Measurements from ENCODE around the gene UBA1. TPM values are rescaled to one million over a fixed set of nuclear protein-coding genes. Genes with fewer than 3 reads are reported as not detected.

The UBA1 gene
- 100 to 1,000 TPM; 126 to 238 (median 153) TPM for total RNA-seq

GRCh38 chrX:47193475-47194193 lies at the start of gene UBA1:
UBA1 (plus strand) TSS chrX:47193829; CDS start chrX:47198803, 4,974 bp downstream.
- Histone ChIP-seq H3K36me3 (peaks cover 4 to 8% (median 4%) of the 10 kb centered on the region in 3 donors), H3K9me3 (no peaks in the 10 kb centered on the region), H3K4me3 (peak within 1 kb of the TSS; percentile 71 to 91 (median 86)), H3K27ac (peak within 1 kb of the TSS; percentile 97 to 99 (median 98)), H3K27me3 (no peaks in the 10 kb centered on the region), H3K4me1 (peaks cover 27 to 73% (median 38%) of the 10 kb centered on the region in 3 donors)
- WGBS, 2 donors, result 0 to 3% methylated on average over 8 to 11 of the region's 50 CpGs
- TF ChIP-seq CTCF (IDR thresholded peaks at IDR 0.05) (peak; percentile 81 to 99 (median 90)), POLR2A (IDR thresholded peaks at IDR 0.05) (peak in 2 of 4 donors; percentile 64 to 82)
- DNase-seq, result peak; percentile 90
- intact Hi-C loops (cut with DNase I), result no loop called here

- intact Hi-C loops (cut with DNase I), result no loop called here
- Histone ChIP-seq H3K36me3 (peaks cover 0 to 24% (median 0%) of the 10 kb centered on the region in 3 donors), H3K9me3 (no peaks in the 10 kb centered on the region), H3K27me3 (no peaks in the 10 kb centered on the region), H3K27ac (peak overlapping the region; percentile 92 to 97 (median 96)), H3K4me1 (peaks cover 0 to 31% (median 19%) of the 10 kb centered on the region in 3 donors), H3K4me3 (peak overlapping the region; percentile 69 to 78 (median 70))
- TF ChIP-seq CTCF (IDR thresholded peaks at IDR 0.05) (no peak), POLR2A (IDR thresholded peaks at IDR 0.05) (no peak)
- 3 to 50% methylated on average over 17 to 30 of the region's 46 CpGs for WGBS, 2 donors
- no peak for DNase-seq
Measured at GRCh38 chrX:47143894-47144625, 49.6 kb upstream of the UBA1 start.

GRCh38 chrX:47144626-47145394 lies 48.8 kb upstream of the UBA1 start, which contains the start of the genes NDUFB11 and RBM10:
NDUFB11 (minus strand) TSS chrX:47144702; CDS start chrX:47144679, 23 bp downstream.
RBM10 (plus strand) TSS chrX:47145221; CDS start chrX:47147482, 2,261 bp downstream.
- Histone ChIP-seq H3K36me3 (peaks cover 0 to 22% (median 0%) of the 10 kb centered on the region in 3 donors), H3K4me3 (peak within 1 kb of the TSS; percentile 69 to 78 (median 70)), H3K27me3 (no peaks in the 10 kb centered on the region), H3K4me1 (peaks cover 0 to 35% (median 19%) of the 10 kb centered on the region in 3 donors), H3K27ac (peak within 1 kb of the TSS; percentile 92 to 97 (median 96)), H3K9me3 (no peaks in the 10 kb centered on the region)
- intact Hi-C loops (cut with DNase I), result no loop called here
- 20% methylated on average over 3 of the region's 54 CpGs; no CpG with 5 or more reads in 1 of the 2 donors for WGBS, 2 donors
- DNase-seq, result peak; percentile 43
- TF ChIP-seq POLR2A (IDR thresholded peaks at IDR 0.05), result peak in 3 of 4 donors; percentile 43 to 78 (median 56)
- TF ChIP-seq CTCF (IDR thresholded peaks at IDR 0.05), result peak; percentile 31 to 87 (median 78)

GRCh38 chrX:47145395-47146120 lies 48.1 kb upstream of the UBA1 start:
- WGBS, 2 donors, result 0 to 40% methylated on average over 2 to 31 of the region's 39 CpGs

More at GRCh38 chrX:47145395-47146120, 48.1 kb upstream of the UBA1 start:
- Histone ChIP-seq H3K36me3 (peaks cover 0 to 15% (median 0%) of the 10 kb centered on the region in 3 donors), H3K27me3 (no peaks in the 10 kb centered on the region), H3K4me3 (peak overlapping the region; percentile 69 to 78 (median 70)), H3K27ac (peak overlapping the region; percentile 92 to 97 (median 96)), H3K9me3 (no peaks in the 10 kb centered on the region), H3K4me1 (peaks cover 0 to 35% (median 19%) of the 10 kb centered on the region in 3 donors)
- intact Hi-C loops (cut with DNase I), result no loop called here
- TF ChIP-seq CTCF (IDR thresholded peaks at IDR 0.05), result no peak
- TF ChIP-seq POLR2A (IDR thresholded peaks at IDR 0.05), result no peak
- no peak for DNase-seq
